ENCODE data around the gene TUBGCP4. TPM values are rescaled to one million over a fixed set of nuclear protein-coding genes. Genes with fewer than 3 reads are reported as not detected.
"Not testable (repeated sequence)": the region's sequence is repeated elsewhere in the genome, so short reads cannot be mapped to it uniquely, and the experiment has no call there.

TUBGCP4 gene
- total RNA-seq, 1 experiment from 2014 or later: 38.6 TPM

GRCh38 chr15:43390723-43391122 lies 19.8 kb downstream of the TUBGCP4 start:
- Histone ChIP-seq H3K27ac (ENCODE audit: low read depth, low read length) (no peak overlapping the region), H3K79me2 (ENCODE audit: insufficient read depth, low read length) (peaks cover 9% of the 10 kb centered on the region; the same call in 1 of the 2 replicates), H4K20me1 (ENCODE audit: insufficient read depth) (no peaks in the 10 kb centered on the region), H3K4me1 (ENCODE audit: control insufficient read depth in 1 of 2, insufficient read depth in 2 of 2, low read length in 2 of 2) (no peaks in the 10 kb centered on the region), H3K9me2 (ENCODE audit: insufficient read depth) (no peaks in the 10 kb centered on the region), H3K9ac (ENCODE audit: low read length) (no peak overlapping the region), H2AFZ (ENCODE audit: low read depth, low read length, poor library complexity, severe bottlenecking) (no peak overlapping the region), H3K27me3 (ENCODE audit: insufficient read depth, low read length) (no peaks in the 10 kb centered on the region), H3K4me3 (replicated peaks in 1 of 2; ENCODE audit: low read depth in 1 of 2, low read length in 2 of 2) (no peak overlapping the region), H3K9me3 (ENCODE audit: control insufficient read depth in 1 of 2, insufficient read depth in 1 of 2, low read depth in 1 of 2, low read length in 2 of 2) (no peaks in the 10 kb centered on the region), H3K36me3 (ENCODE audit: control insufficient read depth in 1 of 2, insufficient read depth in 2 of 2, low read length in 2 of 2) (peaks cover 19 to 24% of the 10 kb centered on the region in 2 experiments; a peak in 3 of 4 replicates), H3K4me2 (ENCODE audit: low read length) (no peak overlapping the region)
- ChIA-PET POLR2A (no interaction called here), CTCF (interaction anchor here (0.7 to 1.1 kb wide), 2 partner anchors 15 to 16 kb away, joined by 3 to 11 read pairs; no protein-coding TSS in a partner anchor), RAD21 (ENCODE audit: low non-redundant PET in 1 of 2, low total read pairs in 2 of 2, uncharacterized antibody in 2 of 2, unreplicated experiment in 2 of 2) (no interaction called here)
- no TSS peak for BruUV-seq (replicated peaks)
- no peak for DNase-seq (ENCODE audit: low read depth, low spot score)
- intact Hi-C loops (cut with micrococcal nuclease): no loop called here
- TF ChIP-seq ZNF274 (IDR thresholded peaks at IDR 0.05; ENCODE audit: low read depth, low read length): no peak
- TF ChIP-seq REST (IDR thresholded peaks at IDR 0.05; ENCODE audit: low read depth): no peak
- TF ChIP-seq CBX3 (IDR thresholded peaks at IDR 0.05; ENCODE audit: low read depth): no peak
- TF ChIP-seq CEBPB (IDR thresholded peaks at IDR 0.05; ENCODE audit: low read depth): no peak
- TF ChIP-seq YY1 (IDR thresholded peaks at IDR 0.05; ENCODE audit: extremely low read depth, insufficient replicate concordance, low read depth, low read length): no peak
- ATAC-seq: no peak

GRCh38 chr15:43393592-43393991 lies 22.7 kb downstream of the TUBGCP4 start:
- BruUV-seq (replicated peaks); POLR2A ChIA-PET; CTCF ChIA-PET; ATAC-seq; H3K4me1 ChIP-seq (ENCODE audit: control insufficient read depth in 1 of 2, insufficient read depth in 2 of 2, low read length in 2 of 2); RAD21 ChIA-PET (ENCODE audit: low non-redundant PET in 1 of 2, low total read pairs in 2 of 2, uncharacterized antibody in 2 of 2, unreplicated experiment in 2 of 2); H2AFZ ChIP-seq (ENCODE audit: low read depth, low read length, poor library complexity, severe bottlenecking); H3K27ac ChIP-seq (ENCODE audit: low read depth, low read length); intact Hi-C loops (cut with micrococcal nuclease); H4K20me1 ChIP-seq (ENCODE audit: insufficient read depth); H3K4me3 ChIP-seq (replicated peaks in 1 of 2; ENCODE audit: low read depth in 1 of 2, low read length in 2 of 2); H3K27me3 ChIP-seq (ENCODE audit: insufficient read depth, low read length); DNase-seq (ENCODE audit: low read depth, low spot score); H3K9me3 ChIP-seq (ENCODE audit: control insufficient read depth in 1 of 2, insufficient read depth in 1 of 2, low read depth in 1 of 2, low read length in 2 of 2); H3K4me2 ChIP-seq (ENCODE audit: low read length); H3K9me2 ChIP-seq (ENCODE audit: insufficient read depth); H3K79me2 ChIP-seq (ENCODE audit: insufficient read depth, low read length); H3K9ac ChIP-seq (ENCODE audit: low read length): not testable (repeated sequence)
- H3K36me3 ChIP-seq (ENCODE audit: control insufficient read depth in 1 of 2, insufficient read depth in 2 of 2, low read length in 2 of 2): peaks cover 34 to 35% of the 10 kb centered on the region in 2 experiments; a peak in 3 of 4 replicates
